Neuronal stem cell (in vitro differentiated cells): ENCODE data around the gene WDR13.

ENCODE experiments used
- DNase-seq: peaks from one replicate; pipeline ENCODE4 v3.0.0-alpha.2; 2013; ENCODE audit warnings: low spot score
- H2AFZ ChIP-seq: one replicate; pipeline ENCODE4 v1.6.1; 2013; ENCODE audit warnings: mild to moderate bottlenecking, low read length, inconsistent platforms
- H2AK5ac ChIP-seq: 2 replicates; pipeline ENCODE4 v1.6.1; 2013; ENCODE audit warnings: low read depth, mild to moderate bottlenecking, inconsistent platforms, low read length, moderate library complexity, mixed read lengths
- H2BK120ac ChIP-seq: 2 replicates; pipeline ENCODE4 v1.6.1; 2013; ENCODE audit warnings: low read depth, mild to moderate bottlenecking, inconsistent platforms, low read length, moderate library complexity, mixed read lengths
- H2BK12ac ChIP-seq: one replicate; pipeline ENCODE4 v1.6.1; 2013; ENCODE audit warnings: low read length, inconsistent platforms
- H2BK15ac ChIP-seq: 2 replicates; pipeline ENCODE4 v1.6.1; 2013; ENCODE audit warnings: mild to moderate bottlenecking, low read length, inconsistent platforms, mixed read lengths
- H2BK5ac ChIP-seq: one replicate; pipeline ENCODE4 v1.6.1; 2013; ENCODE audit warnings: inconsistent platforms, mild to moderate bottlenecking, low read length, moderate library complexity
- H3K14ac ChIP-seq: one replicate; pipeline ENCODE4 v1.6.1; 2013; ENCODE audit warnings: low read length, inconsistent platforms
- H3K18ac ChIP-seq: 2 replicates; pipeline ENCODE4 v1.6.1; 2013; ENCODE audit warnings: low read length, inconsistent platforms
- H3K23ac ChIP-seq: 2 replicates; pipeline ENCODE4 v1.6.1; 2013; ENCODE audit warnings: low read depth, mild to moderate bottlenecking, mixed read lengths, low read length, inconsistent platforms; ENCODE audit not compliant: poor library complexity
- H3K27ac ChIP-seq: replicated peaks from 3 replicates; pipeline ENCODE4 v1.5.1; 2013; ENCODE audit warnings: low read length, inconsistent platforms
- H3K27me3 ChIP-seq, 3 experiments: 2 replicates each; pipeline ENCODE4 v1.6.1; 2013; ENCODE audit warnings: low read length in 3 of 3, mild to moderate bottlenecking in 2 of 3, inconsistent platforms in 1 of 3, low read depth in 1 of 3, mixed read lengths in 1 of 3, moderate library complexity in 1 of 3; ENCODE audit not compliant: control insufficient read depth in 3 of 3, insufficient read depth in 3 of 3
- H3K36me3 ChIP-seq, 2 donors: replicated peaks in 1 of 2; 2 replicates each; pipeline ENCODE4 v1.6.1; 2013; ENCODE audit warnings: low read length in 2 of 2; ENCODE audit not compliant: control insufficient read depth in 2 of 2, insufficient read depth in 2 of 2
- H3K4ac ChIP-seq: 2 replicates; pipeline ENCODE4 v1.6.1; 2013; ENCODE audit warnings: inconsistent platforms, mild to moderate bottlenecking, low read length, moderate library complexity
- H3K4me1 ChIP-seq, 2 donors: 1 replicate in 1 of 2; 2 replicates in 1 of 2; pipeline ENCODE4 v1.6.1; 2013; ENCODE audit warnings: low read length in 2 of 2, low read depth in 1 of 2; ENCODE audit not compliant: control insufficient read depth in 2 of 2, insufficient read depth in 1 of 2
- H3K4me2 ChIP-seq: one replicate; pipeline ENCODE4 v1.6.1; 2013; ENCODE audit warnings: mild to moderate bottlenecking, low read length, inconsistent platforms; ENCODE audit not compliant: insufficient read depth, poor library complexity, severe bottlenecking
- H3K4me3 ChIP-seq, 2 donors: 2 replicates each; pipeline ENCODE4 v1.5.1; 2013; ENCODE audit warnings: low read length in 2 of 2, mild to moderate bottlenecking in 2 of 2, inconsistent platforms in 1 of 2, moderate library complexity in 1 of 2
- H3K79me1 ChIP-seq: one replicate; pipeline ENCODE4 v1.6.1; 2013; ENCODE audit warnings: low read depth, mild to moderate bottlenecking, inconsistent platforms, low read length, moderate library complexity
- H3K9ac ChIP-seq: one replicate; pipeline ENCODE4 v1.6.1; 2013; ENCODE audit warnings: mild to moderate bottlenecking, low read depth, low read length, inconsistent platforms; ENCODE audit not compliant: poor library complexity
- H3K9me3 ChIP-seq, 2 donors: replicated peaks in 1 of 2; 2 replicates each; pipeline versions ENCODE3 to v1.6.1; 2013; ENCODE audit warnings: low read length in 2 of 2, mild to moderate bottlenecking in 2 of 2, inconsistent platforms in 1 of 2, low read depth in 1 of 2, mixed read lengths in 1 of 2, moderate library complexity in 1 of 2; ENCODE audit not compliant: control insufficient read depth in 2 of 2, insufficient read depth in 1 of 2
- H4K8ac ChIP-seq: one replicate; pipeline ENCODE4 v1.6.1; 2013; ENCODE audit warnings: low read depth, mild to moderate bottlenecking, inconsistent platforms, low read length, moderate library complexity
- H4K91ac ChIP-seq: one replicate; pipeline ENCODE4 v1.6.1; 2013; ENCODE audit warnings: low read length, low read depth, mild to moderate bottlenecking, inconsistent platforms; ENCODE audit not compliant: poor library complexity
- WGBS, 2 donors: extraction: QIAGEN DNeasy Blood & Tissue Kit; methylation state at CpG; one replicate each; pipeline ENCODE4 v1.1.7; 2013; ENCODE audit warnings: missing lambda C conversion rate in 2 of 2, mixed read lengths in 1 of 2; ENCODE audit not compliant: insufficient read length in 2 of 2, insufficient replicate concordance in 1 of 2; ENCODE audit errors: extremely low coverage in 2 of 2; 5-methylcytosine and 5-hydroxymethylcytosine counted together

WDR13 gene

GRCh38 chrX:48636776-48637175 lies 39.5 kb downstream of the WDR13 start:
- Histone ChIP-seq H2BK15ac (no peak overlapping the region), H3K18ac (no peak overlapping the region), H2BK120ac (no peak overlapping the region), H3K4ac (no peak overlapping the region), H2AFZ (peak overlapping the region; percentile 19), H2BK12ac (no peak overlapping the region), H3K27me3 (no peaks in the 10 kb centered on the region), H3K9me3 (no peaks in the 10 kb centered on the region), H3K9ac (no peak overlapping the region), H4K8ac (no peak overlapping the region), H3K4me2 (no peak overlapping the region), H3K36me3 (no peaks in the 10 kb centered on the region), H3K27ac (no peak overlapping the region), H3K14ac (no peak overlapping the region), H3K4me1 (no peaks in the 10 kb centered on the region), H2AK5ac (no peak overlapping the region), H2BK5ac (no peak overlapping the region), H3K4me3 (no peak overlapping the region), H3K79me1 (no peaks in the 10 kb centered on the region), H4K91ac (no peak overlapping the region), H3K23ac (no peak overlapping the region)
- no peak for DNase-seq
- WGBS, 2 donors = no CpG with 5 or more reads among the region's 2 CpGs

DNA sequence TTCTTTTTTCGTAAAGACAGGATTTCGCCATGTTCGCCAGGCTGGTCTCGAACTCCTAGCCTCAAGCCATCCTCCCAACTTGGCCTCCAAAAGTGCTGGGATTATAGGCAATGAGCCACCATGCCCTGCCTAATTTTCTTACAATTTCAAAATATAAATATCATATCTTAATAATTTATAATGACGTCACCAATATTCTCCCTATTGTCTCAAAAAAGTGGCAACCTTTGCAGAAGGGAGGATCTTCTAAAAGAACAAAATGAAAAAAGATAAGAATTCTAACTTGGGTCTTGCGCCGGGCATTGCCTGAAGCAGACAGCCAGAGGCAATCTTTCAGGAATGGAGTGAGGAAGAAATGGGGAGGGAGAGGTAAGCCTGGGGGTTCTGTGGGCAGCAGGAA lies 48.4 kb downstream of the WDR13 start:
- Histone ChIP-seq H3K18ac (no peak overlapping the region), H3K23ac (no peak overlapping the region), H3K79me1 (no peaks in the 10 kb centered on the region), H4K91ac (no peak overlapping the region), H3K36me3 (no peaks in the 10 kb centered on the region), H3K14ac (no peak overlapping the region), H4K8ac (no peak overlapping the region), H3K9me3 (no peaks in the 10 kb centered on the region), H2BK5ac (no peak overlapping the region), H3K4me1 (no peaks in the 10 kb centered on the region), H2BK120ac (no peak overlapping the region), H2AFZ (no peak overlapping the region), H3K9ac (no peak overlapping the region), H3K4me2 (no peak overlapping the region), H3K4ac (no peak overlapping the region), H2BK12ac (no peak overlapping the region), H2AK5ac (no peak overlapping the region), H3K27ac (no peak overlapping the region), H3K4me3 (no peak overlapping the region), H2BK15ac (no peak overlapping the region), H3K27me3 (no peaks in the 10 kb centered on the region)
- WGBS, 2 donors = no CpG with 5 or more reads among the region's 7 CpGs
- DNase-seq = no peak

- WGBS, 2 donors = no CpG with 5 or more reads among the region's 6 CpGs
- no peak overlapping the region for H3K4me2 ChIP-seq
- no peak overlapping the region for H2AK5ac ChIP-seq
- H3K27ac ChIP-seq = no peak overlapping the region
- no peak overlapping the region for H3K18ac ChIP-seq
- no peak overlapping the region for H2BK15ac ChIP-seq
- H2BK12ac ChIP-seq = no peak overlapping the region
- no peak overlapping the region for H2BK120ac ChIP-seq
- no peaks in the 10 kb centered on the region for H3K79me1 ChIP-seq
- no peak overlapping the region for H4K91ac ChIP-seq
- H3K27me3 ChIP-seq = no peaks in the 10 kb centered on the region
- no peaks in the 10 kb centered on the region for H3K4me1 ChIP-seq
- no peak overlapping the region for H3K14ac ChIP-seq
- no peak overlapping the region for H3K23ac ChIP-seq
- H3K4me3 ChIP-seq = no peak overlapping the region
- H3K4ac ChIP-seq = no peak overlapping the region
- no peak for DNase-seq
- no peaks in the 10 kb centered on the region for H3K9me3 ChIP-seq
- no peak overlapping the region for H4K8ac ChIP-seq
- no peak overlapping the region for H3K9ac ChIP-seq
- H2BK5ac ChIP-seq = no peak overlapping the region
- H2AFZ ChIP-seq = peak overlapping the region; percentile 50
- H3K36me3 ChIP-seq = no peaks in the 10 kb centered on the region
Observed at GRCh38 chrX:48648336-48648751, 51.1 kb downstream of the WDR13 start.

- Histone ChIP-seq H4K91ac (no peak overlapping the region), H3K36me3 (no peaks in the 10 kb centered on the region), H2BK5ac (no peak overlapping the region), H2AFZ (no peak overlapping the region), H4K8ac (no peak overlapping the region), H3K27me3 (no peaks in the 10 kb centered on the region), H2AK5ac (no peak overlapping the region), H2BK120ac (no peak overlapping the region), H3K14ac (no peak overlapping the region), H3K4me3 (no peak overlapping the region), H3K4ac (no peak overlapping the region), H3K4me2 (no peak overlapping the region), H3K9me3 (no peaks in the 10 kb centered on the region), H3K79me1 (no peaks in the 10 kb centered on the region), H2BK15ac (no peak overlapping the region), H3K23ac (no peak overlapping the region), H3K27ac (no peak overlapping the region), H3K18ac (no peak overlapping the region), H2BK12ac (no peak overlapping the region), H3K4me1 (no peaks in the 10 kb centered on the region), H3K9ac (no peak overlapping the region)
- no peak for DNase-seq
- no CpG with 5 or more reads among the region's 3 CpGs for WGBS, 2 donors
Observed at GRCh38 chrX:48649102-48649501, 51.8 kb downstream of the WDR13 start.
